Activated CD4-positive, CD25-positive, alpha-beta regulatory T cell treated with anti-CD3 and anti-CD28 coated beads, Interleukin-2, amount 50 U/mL, for 24 hours (primary cell): ENCODE measurements around the gene BMPER.

ENCODE experiments used
- ATAC-seq, 2 donors: fragments of 150-1000 bp; cut with Tn5 transposase; one replicate each; pipeline ENCODE4 v1.10.0; 2021; ENCODE audit warnings: mild to moderate bottlenecking in 1 of 2, moderate library complexity in 1 of 2

Gene BMPER

GRCh38 chr7:34036051-34036920 is 130.9 kb downstream of the BMPER start:
- no peak for ATAC-seq

GRCh38 chr7:34036972-34037792 is 131.8 kb downstream of the BMPER start:
- no peak for ATAC-seq

GRCh38 chr7:34038816-34039470 is 133.6 kb downstream of the BMPER start:
- no peak for ATAC-seq

- ATAC-seq = no peak
Measured at GRCh38 chr7:34041707-34042106, 136.4 kb downstream of the BMPER start.

DNA sequence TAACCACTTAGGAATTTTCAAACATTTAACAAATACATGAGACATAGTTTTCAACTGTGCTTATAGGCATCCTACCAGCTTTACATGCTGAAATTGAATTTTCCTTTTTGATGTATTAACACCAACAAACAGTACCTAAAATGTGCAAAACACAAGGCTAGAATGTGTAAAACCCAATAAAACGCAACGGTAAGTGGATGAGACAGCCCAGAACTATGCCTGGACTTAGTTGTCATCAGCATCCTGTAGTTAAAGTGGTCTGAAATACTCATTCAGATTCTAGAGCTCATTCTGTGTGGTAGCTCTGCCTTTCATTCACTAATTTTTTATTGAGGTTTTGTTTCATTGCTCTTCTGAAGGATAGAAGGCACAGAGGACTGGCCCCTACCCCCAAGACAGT is 137.1 kb downstream of the BMPER start:
- ATAC-seq = no peak

DNA sequence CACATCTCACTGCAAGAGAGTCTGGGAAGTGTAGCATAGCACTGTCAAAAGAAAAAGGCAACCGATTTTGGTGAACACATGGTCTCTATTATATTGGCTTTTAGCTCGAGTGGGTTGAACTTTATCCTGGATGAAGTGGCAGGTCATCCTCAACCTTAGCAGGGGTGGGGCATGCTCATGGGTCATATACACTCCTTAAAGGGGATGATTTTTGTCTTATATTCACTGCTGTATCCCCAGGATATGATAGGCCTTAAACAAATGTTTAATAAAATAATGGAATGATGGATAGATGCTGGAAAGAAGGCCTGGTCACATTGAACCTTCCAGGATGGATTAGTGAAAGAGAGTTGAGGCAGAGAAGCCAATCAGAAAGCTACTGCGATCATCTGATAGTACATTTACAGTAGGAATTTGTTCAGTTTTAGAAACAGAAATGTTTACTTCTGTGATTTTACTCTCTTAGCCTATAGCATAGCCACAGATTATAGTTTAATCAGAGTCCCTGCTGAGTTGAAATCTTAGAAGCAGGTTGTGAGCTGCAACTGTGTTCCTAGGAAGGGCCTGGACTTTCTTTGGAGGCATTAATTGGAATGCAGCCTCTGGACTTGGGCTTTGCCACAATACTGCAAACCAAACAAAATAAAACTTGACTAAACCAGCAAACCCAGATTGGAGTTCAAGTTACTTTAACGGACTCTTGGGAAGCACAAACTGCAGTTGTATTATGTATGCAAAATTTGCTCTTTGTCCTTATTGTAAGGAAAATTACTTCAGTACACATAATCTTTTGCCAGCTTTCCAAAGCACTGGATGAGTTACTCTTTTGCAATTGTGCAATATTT is 138.3 kb downstream of the BMPER start:
- no peak for ATAC-seq

- ATAC-seq = no peak
Measured at GRCh38 chr7:34044306-34044643, 138.9 kb downstream of the BMPER start.

GRCh38 chr7:34044734-34045353 is 139.5 kb downstream of the BMPER start:
- no peak for ATAC-seq

DNA sequence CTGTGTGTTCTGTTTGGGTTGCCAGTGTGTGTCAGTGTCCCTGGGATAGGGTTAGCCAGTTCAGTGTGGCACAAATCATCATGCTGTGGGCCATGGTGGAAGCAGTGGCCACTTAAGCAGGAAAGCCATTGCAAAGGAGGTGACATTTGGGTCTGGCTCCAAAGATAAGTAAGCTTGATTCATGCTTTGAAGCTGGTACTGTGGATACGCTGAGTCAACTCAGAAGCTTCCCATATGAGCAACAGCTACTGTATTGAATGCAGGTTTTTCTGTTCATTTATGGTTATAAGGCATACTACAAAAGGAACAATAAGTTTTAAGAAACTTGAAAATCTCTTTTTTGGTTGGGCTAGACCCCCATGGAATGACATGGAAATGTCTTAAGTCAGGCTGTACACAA is 143.1 kb downstream of the BMPER start:
- no peak for ATAC-seq

GRCh38 chr7:34054075-34054474 is 148.7 kb downstream of the BMPER start:
- ATAC-seq = no peak

GRCh38 chr7:34057136-34057535 is 151.8 kb downstream of the BMPER start:
- ATAC-seq = no peak

DNA sequence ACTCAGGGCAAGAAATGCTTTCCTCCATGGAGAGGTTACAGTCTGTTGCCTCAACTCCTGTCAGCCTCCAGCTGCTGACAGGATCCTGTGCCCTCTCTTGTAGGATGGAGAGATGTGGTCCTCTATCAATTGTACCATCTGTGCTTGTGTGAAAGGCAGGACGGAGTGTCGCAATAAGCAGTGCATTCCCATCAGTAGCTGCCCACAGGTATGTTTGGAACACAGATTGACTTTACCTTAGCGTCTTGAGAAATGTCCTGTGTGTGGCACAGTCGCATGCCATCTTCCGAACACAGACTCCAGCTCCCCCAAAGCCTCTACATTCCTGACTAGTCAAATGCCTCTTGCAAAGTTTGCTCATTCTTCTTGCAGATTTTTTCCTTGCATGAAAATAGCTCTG is 152.6 kb downstream of the BMPER start:
- no peak for ATAC-seq

DNA sequence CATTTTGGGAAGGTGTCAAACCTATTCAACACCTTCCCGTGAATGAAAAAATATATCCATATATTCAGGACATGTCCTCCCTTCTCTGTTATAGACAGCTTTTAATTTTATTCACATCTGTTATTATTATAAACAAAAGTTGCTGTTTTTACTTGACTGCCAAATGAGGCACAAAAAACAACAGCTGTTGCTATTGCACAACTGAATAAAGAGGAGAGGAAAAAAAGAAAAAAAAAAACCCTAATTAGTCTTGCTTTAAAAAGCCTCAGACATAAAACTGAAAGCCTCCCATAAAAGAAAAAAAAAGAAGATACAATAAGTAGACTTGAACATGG is 153.4 kb downstream of the BMPER start:
- no peak for ATAC-seq

DNA sequence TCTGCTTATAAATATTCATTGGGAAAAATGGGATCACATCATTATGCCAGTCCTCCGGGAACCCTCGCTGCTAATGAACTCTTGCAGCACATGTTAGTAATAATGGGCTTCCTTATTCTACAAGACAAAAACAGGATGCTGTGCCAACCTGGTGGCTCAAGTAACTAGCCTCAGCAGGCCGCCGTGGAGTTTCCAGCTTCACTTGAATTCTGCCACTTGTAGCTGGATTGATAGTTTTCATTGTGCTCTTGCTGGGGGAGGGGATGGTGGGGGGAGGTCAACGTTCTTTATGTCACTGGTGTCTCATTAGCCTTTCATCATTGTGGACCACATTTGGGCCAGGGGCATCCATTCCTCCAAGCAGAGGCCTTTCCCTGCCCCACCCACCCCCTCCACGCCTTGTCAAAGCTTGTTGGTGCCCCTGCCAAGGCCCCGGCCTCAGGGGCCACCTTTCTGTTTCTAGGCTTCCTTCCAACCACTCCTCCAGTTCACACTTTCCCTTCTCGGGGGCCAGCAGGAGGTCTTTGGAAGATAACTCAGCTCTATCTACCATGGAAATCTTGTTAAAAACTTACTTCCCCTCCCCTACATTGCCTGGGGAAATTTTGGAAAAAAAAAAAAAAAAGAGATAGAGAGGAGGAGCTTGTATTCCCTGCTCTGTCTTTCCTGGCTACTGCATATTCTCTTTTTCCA is 153.9 kb downstream of the BMPER start:
- no peak for ATAC-seq

DNA sequence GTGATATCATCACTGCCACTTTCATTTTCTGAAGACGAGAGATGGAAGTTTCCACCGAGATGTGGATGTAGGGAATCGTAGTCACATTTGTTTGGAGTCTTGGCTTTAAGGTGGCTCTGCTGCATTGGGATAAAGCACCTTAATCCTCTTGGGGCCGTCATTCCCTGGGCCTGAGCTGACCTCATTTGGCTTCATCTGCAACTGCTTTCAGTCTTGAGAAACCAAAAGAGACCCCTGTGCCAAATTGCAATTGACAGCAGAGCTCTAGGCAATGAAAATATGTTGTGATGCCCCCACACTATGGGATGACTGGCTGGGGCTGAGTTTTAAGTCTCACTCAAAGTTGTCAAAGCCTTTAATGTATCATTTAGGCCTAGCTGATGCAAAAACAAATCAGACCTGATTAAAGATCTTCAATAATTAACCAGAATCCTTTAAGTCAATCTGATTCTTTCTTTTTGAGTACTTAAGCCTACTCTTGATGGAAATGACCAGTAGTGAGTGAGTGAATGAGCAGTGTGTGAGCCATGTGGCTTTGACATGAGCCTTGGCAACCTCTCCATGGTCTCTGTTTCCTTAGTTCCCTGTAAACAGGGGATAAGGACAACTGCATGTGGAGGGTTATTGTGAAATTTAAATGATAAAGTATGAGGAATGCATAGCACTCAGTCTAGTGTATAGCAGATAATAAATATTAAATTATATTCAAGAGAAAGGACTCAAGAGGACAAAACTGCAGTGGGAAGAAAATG is 155.0 kb downstream of the BMPER start:
- ATAC-seq = no peak

DNA sequence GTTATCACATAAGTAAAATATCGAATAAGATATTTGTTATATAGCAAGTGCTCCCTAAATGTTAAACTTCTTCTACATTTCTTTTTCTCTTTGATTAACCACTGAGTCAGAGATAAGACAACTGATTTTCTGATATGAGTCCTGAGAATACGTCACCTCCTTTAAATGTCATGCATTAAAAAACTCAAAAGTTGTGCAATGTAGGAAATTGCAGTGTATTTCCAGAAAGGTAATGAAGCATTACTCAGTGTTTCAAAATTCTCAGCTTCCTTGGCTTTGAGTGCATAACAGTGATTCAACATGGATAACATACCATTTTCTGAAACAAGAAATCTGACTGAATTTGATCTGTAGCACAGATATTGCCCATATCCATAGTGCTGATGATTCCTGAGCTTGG is 155.8 kb downstream of the BMPER start:
- no peak for ATAC-seq

DNA sequence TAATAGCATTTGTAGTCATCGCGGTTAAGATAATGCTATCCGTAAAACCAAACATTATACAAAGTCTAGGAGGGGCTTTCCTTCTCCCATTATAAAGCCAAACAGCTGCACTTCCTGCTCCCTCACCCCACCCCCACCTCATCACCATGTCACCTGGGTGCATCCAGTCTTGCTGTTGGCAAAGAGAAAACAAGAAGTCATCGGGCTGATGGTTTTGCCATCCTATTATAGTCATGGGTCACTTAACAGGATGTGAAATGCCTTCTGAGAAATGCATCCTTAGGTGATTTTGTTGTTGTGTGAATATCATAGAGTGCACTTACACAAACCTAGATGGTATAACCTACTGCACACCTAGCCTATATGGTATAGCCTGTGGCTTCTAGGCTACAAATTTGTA is 157.0 kb downstream of the BMPER start:
- no peak for ATAC-seq

DNA sequence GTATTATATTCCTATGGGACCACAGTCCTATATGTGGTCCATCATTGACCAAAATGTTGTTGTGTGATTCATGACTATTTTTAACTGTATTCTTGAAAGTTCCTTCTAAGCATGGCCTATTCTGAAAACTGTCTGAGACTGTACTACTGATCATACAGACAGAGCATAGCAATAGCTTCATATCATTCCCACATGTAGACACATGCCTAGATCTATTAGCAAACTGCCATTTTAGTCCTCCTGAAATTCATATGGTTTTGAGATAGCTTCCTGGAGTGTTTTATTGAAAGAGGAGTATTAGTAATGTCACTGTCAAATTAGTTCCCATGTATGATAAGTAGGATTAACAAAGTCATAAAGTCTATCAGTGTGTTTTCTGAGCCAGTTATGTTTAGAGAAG is 157.5 kb downstream of the BMPER start:
- ATAC-seq = no peak

- no peak for ATAC-seq
Measured at GRCh38 chr7:34064519-34065158, 159.3 kb downstream of the BMPER start.

- ATAC-seq = no peak
Measured at GRCh38 chr7:34066411-34066810, 161.1 kb downstream of the BMPER start.
